Thoracic aorta (tissue), 2 donors: ENCODE results near the gene SLC35D2. TPM values are rescaled to one million over a fixed set of nuclear protein-coding genes. Genes with fewer than 3 reads are reported as not detected.
"Not testable (repeated sequence)": the region's sequence is repeated elsewhere in the genome, so short reads cannot be mapped to it uniquely, and the experiment has no call there.

Experiments used
- ATAC-seq: fragments of 150-250 bp; one replicate; pipeline ENCODE4 v1.8.0; 2017; ENCODE audit warnings: low read depth; ENCODE audit not compliant: insufficient number of reproducible peaks, low FRiP score
- DNase-seq: peaks from one replicate; pipeline ENCODE4 v3.0.0-alpha.2; 2020; ENCODE audit warnings: low spot score
- H3K27ac ChIP-seq, 2 donors: fragments of 200-600 bp; sonication (generic); 1 replicate in 1 of 2; 2 replicates in 1 of 2; pipeline ENCODE4 v1.5.1; 2016; ENCODE audit warnings: mild to moderate bottlenecking in 2 of 2, moderate library complexity in 2 of 2
- H3K27me3 ChIP-seq: fragments of 200-600 bp; sonication (generic); replicated peaks from 2 replicates; pipeline ENCODE4 v1.6.0; 2016; ENCODE audit warnings: mild to moderate bottlenecking; ENCODE audit not compliant: insufficient read depth
- H3K36me3 ChIP-seq: fragments of 200-600 bp; sonication (generic); one replicate; pipeline ENCODE4 v1.5.1; 2016
- H3K4me1 ChIP-seq, 2 donors: fragments of 200-600 bp; sonication (generic); 1 replicate in 1 of 2; 2 replicates in 1 of 2; pipeline versions ENCODE4 v1.5.1 to v1.6.0; 2016; ENCODE audit warnings: low read depth in 2 of 2, mild to moderate bottlenecking in 1 of 2; ENCODE audit not compliant: control insufficient read depth in 1 of 2
- H3K4me3 ChIP-seq: fragments of 200-600 bp; sonication (generic); 2 replicates; pipeline ENCODE4 v1.5.1; 2016; ENCODE audit warnings: mild to moderate bottlenecking
- H3K9me3 ChIP-seq: fragments of 200-600 bp; sonication (generic); 2 replicates; pipeline ENCODE4 v1.5.1; 2016
- total RNA-seq, 2 donors: library from RNA; depleted of rRNA; stranded (reverse); fragments of >200 nt; gene quantifications; one replicate each; pipeline versions ENCODE4 v1.1.0 to v1.2.3, GENCODE V29; 2016
- TF ChIP-seq, protein P1 (sequence below): fragments of 200-600 bp; sonication (generic); IDR thresholded peaks from one replicate; pipeline ENCODE4 v1.5.1; 2019; ENCODE audit warnings: antibody characterized with exemption

The SLC35D2 gene
- total RNA-seq, 2 donors from 2014 or later: 15.0 to 44.0 TPM

- no peak for DNase-seq
- H3K27ac ChIP-seq: no peak overlapping the region
- H3K4me3 ChIP-seq: no peak overlapping the region
- TF ChIP-seq, protein P1, sequence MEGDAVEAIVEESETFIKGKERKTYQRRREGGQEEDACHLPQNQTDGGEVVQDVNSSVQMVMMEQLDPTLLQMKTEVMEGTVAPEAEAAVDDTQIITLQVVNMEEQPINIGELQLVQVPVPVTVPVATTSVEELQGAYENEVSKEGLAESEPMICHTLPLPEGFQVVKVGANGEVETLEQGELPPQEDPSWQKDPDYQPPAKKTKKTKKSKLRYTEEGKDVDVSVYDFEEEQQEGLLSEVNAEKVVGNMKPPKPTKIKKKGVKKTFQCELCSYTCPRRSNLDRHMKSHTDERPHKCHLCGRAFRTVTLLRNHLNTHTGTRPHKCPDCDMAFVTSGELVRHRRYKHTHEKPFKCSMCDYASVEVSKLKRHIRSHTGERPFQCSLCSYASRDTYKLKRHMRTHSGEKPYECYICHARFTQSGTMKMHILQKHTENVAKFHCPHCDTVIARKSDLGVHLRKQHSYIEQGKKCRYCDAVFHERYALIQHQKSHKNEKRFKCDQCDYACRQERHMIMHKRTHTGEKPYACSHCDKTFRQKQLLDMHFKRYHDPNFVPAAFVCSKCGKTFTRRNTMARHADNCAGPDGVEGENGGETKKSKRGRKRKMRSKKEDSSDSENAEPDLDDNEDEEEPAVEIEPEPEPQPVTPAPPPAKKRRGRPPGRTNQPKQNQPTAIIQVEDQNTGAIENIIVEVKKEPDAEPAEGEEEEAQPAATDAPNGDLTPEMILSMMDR: no peak
- H3K4me1 ChIP-seq: no peaks in the 10 kb centered on the region
- ATAC-seq: no peak
- no peaks in the 10 kb centered on the region for H3K9me3 ChIP-seq
- H3K36me3 ChIP-seq: peaks cover 13% of the 10 kb centered on the region
- H3K27me3 ChIP-seq: no peaks in the 10 kb centered on the region
Observed at GRCh38 chr9:96367943-96368342, 15.6 kb downstream of the SLC35D2 start.

GRCh38 chr9:96363175-96363967 is 20.1 kb downstream of the SLC35D2 start:
- no peak overlapping the region for H3K4me3 ChIP-seq
- no peak for DNase-seq
- H3K4me1 ChIP-seq: no peaks in the 10 kb centered on the region
- H3K9me3 ChIP-seq: no peaks in the 10 kb centered on the region
- peaks cover 21% of the 10 kb centered on the region for H3K36me3 ChIP-seq
- H3K27ac ChIP-seq: no peak overlapping the region
- no peaks in the 10 kb centered on the region for H3K27me3 ChIP-seq
- no peak for ATAC-seq
- TF ChIP-seq, protein P1: no peak

GRCh38 chr9:96362119-96362518 is 21.4 kb downstream of the SLC35D2 start:
- H3K36me3 ChIP-seq: peaks cover 19% of the 10 kb centered on the region
- H3K27ac ChIP-seq, ATAC-seq, H3K27me3 ChIP-seq, DNase-seq, H3K4me1 ChIP-seq, H3K4me3 ChIP-seq, H3K9me3 ChIP-seq: not testable (repeated sequence)

- Histone ChIP-seq H3K4me1 (no peaks in the 10 kb centered on the region), H3K27me3 (no peaks in the 10 kb centered on the region), H3K4me3 (no peak overlapping the region), H3K36me3 (peaks cover 19% of the 10 kb centered on the region), H3K9me3 (no peaks in the 10 kb centered on the region), H3K27ac (no peak overlapping the region)
- DNase-seq (no peak), ATAC-seq (no peak)
- TF ChIP-seq, protein P1: no peak
Observed at GRCh38 chr9:96361668-96362067, 21.8 kb downstream of the SLC35D2 start.

DNA sequence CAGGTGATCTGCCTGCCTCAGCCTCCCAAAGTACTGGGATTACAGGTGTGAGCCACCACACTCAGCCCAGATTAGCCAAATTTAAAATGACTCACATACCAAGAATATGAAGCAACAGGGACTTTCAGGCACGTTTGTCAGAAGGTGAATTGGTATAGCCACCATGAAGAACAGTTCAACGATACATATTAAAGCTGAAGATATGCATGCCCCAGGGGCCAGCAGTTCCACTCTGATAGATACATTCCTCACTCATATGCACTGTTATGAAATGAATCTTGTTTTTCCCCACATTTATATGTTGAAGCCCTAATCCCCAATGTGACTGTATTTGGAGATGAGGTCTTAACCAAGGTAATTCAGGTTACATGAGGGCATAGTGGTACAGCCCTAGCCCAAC is 22.5 kb downstream of the SLC35D2 start:
- no peak overlapping the region for H3K4me3 ChIP-seq
- no peaks in the 10 kb centered on the region for H3K9me3 ChIP-seq
- H3K36me3 ChIP-seq: peaks cover 19% of the 10 kb centered on the region
- no peak overlapping the region for H3K27ac ChIP-seq
- ATAC-seq (no peak), DNase-seq (no peak)
- H3K4me1 ChIP-seq: no peaks in the 10 kb centered on the region
- TF ChIP-seq, protein P1: no peak
- no peaks in the 10 kb centered on the region for H3K27me3 ChIP-seq

DNA sequence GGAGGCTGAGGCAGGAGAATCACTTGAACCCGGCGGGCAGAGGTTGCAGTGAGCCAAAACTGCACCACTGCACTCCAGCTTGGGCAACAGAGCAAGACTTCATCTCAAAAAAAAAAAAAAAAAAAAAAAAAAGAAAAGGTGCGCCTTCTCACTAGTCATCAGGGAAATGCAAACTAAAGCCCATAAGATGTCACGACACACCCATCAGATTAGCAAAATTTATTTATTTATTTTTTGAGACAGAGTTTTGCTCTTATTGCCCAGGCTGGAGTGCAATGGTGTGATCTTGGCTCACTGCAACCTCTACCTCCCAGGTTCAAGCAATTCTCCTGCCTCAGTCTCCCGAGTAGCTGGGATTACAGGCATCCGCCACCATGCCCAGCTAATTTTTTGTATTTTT is 23.0 kb downstream of the SLC35D2 start:
- H3K36me3 ChIP-seq: peaks cover 19% of the 10 kb centered on the region
- H3K27ac ChIP-seq: not testable (repeated sequence)

More for the DNA sequence above, 23.0 kb downstream of the SLC35D2 start:
- H3K9me3 ChIP-seq, DNase-seq, H3K27me3 ChIP-seq, ATAC-seq, H3K4me3 ChIP-seq, H3K4me1 ChIP-seq: not testable (repeated sequence)
